Midbrain (tissue), 1 donor: ENCODE results near the gene CFAP65.

Source experiments
- DNase-seq: peaks from one replicate; lab custom pipeline; 2025; lab: John Stamatoyannopoulos, UW

CFAP65 gene

GRCh38 chr2:219041252-219041651 is at the start of gene CFAP65:
Gene CFAP65 (minus strand): TSS chr2:219041516. CDS start chr2:219039048, 2,468 bp downstream.
- DNase-seq: peak; percentile 55

GRCh38 chr2:219090436-219091299 is 49.4 kb upstream of the CFAP65 start:
- no peak for DNase-seq

GRCh38 chr2:219089330-219089729 is 48.0 kb upstream of the CFAP65 start:
- no peak for DNase-seq

GRCh38 chr2:219087848-219088247 is 46.5 kb upstream of the CFAP65 start:
- no peak for DNase-seq

GRCh38 chr2:219087361-219087760 is 46.0 kb upstream of the CFAP65 start:
- no peak for DNase-seq

- DNase-seq: no peak
These were observed 44.9 kb upstream of the CFAP65 start for GRCh38 chr2:219086196-219086595.

- no peak for DNase-seq
These were observed 43.5 kb upstream of the CFAP65 start for GRCh38 chr2:219084791-219085190.

- no peak for DNase-seq
These were observed 41.1 kb upstream of the CFAP65 start for GRCh38 chr2:219082332-219082958.

- DNase-seq: no peak
These were observed 40.5 kb upstream of the CFAP65 start for GRCh38 chr2:219081701-219082331.

- DNase-seq: no peak
These were observed 39.8 kb upstream of the CFAP65 start for GRCh38 chr2:219081096-219081495.

- no peak for DNase-seq
These were observed 38.1 kb upstream of the CFAP65 start for GRCh38 chr2:219079417-219079816.

GRCh38 chr2:219078951-219079350 is 37.6 kb upstream of the CFAP65 start:
- DNase-seq: no peak

GRCh38 chr2:219078126-219078525 is 36.8 kb upstream of the CFAP65 start:
- DNase-seq: no peak

- no peak for DNase-seq
These were observed 34.9 kb upstream of the CFAP65 start for GRCh38 chr2:219076253-219076652.

GRCh38 chr2:219073413-219074129 is 32.3 kb upstream of the CFAP65 start:
- DNase-seq: peak; percentile 29

GRCh38 chr2:219072741-219073250 is 31.5 kb upstream of the CFAP65 start:
- DNase-seq: no peak

GRCh38 chr2:219071131-219071816 is 30.0 kb upstream of the CFAP65 start:
- DNase-seq: no peak

GRCh38 chr2:219065484-219065883 is 24.2 kb upstream of the CFAP65 start:
- no peak for DNase-seq

- DNase-seq: no peak
These were observed 20.8 kb upstream of the CFAP65 start for GRCh38 chr2:219062081-219062480.

- no peak for DNase-seq
These were observed 19.8 kb upstream of the CFAP65 start, which contains the start of gene IHH for GRCh38 chr2:219060821-219061791. Gene IHH (minus strand): TSS chr2:219060921. CDS start chr2:219060467, 454 bp downstream.
